G401 (cell line): Measurements from ENCODE around the gene RALGAPB. TPM values are rescaled to one million over a fixed set of nuclear protein-coding genes. Genes with fewer than 3 reads are reported as not detected.
"Not testable (repeated sequence)": the region's sequence is repeated elsewhere in the genome, so short reads cannot be mapped to it uniquely, and the experiment has no call there.

Experiments
- DNase-seq: peaks from one replicate; pipeline ENCODE4 v3.0.0-alpha.2; 2015; ENCODE audit warnings: low spot score
- in situ Hi-C: cut with HindIII; loops from 2 replicates; pipeline ENCODE4 v1.10.0; 2016; ENCODE audit warnings: low sequenced_read_pairs, mixed read lengths
- total RNA-seq: library from RNA; depleted of rRNA; stranded (reverse); fragments of >200 nt; shearing (Covaris generic); gene quantifications from 2 replicates; pipeline ENCODE4 v1.2.3, GENCODE V29; 2014

The RALGAPB gene
- total RNA-seq, 1 experiment from 2014 or later = 8.7 TPM

DNA sequence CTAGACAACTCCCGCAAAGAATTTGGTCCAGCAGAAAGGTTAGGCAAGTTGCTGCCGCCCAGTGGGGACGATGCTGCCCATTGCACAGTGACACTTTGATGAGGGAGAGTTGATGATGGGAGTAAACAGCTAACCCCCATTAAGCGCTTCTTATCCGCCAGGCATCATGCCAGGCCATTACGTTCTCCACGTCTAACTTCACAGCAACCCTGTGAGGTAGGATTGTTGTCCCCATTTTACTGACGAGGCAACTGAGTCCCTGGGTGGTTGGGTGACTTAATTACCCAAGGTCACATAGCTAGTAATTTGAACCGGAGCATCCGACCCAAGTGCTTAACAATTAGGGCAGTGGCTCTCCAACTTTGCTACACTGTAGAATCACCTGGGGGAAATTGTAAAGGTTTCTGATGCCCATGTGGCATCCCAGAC, 738 bp downstream of the RALGAPB start:
- in situ Hi-C loops = no loop called here
- DNase-seq = peak; percentile 35

DNA sequence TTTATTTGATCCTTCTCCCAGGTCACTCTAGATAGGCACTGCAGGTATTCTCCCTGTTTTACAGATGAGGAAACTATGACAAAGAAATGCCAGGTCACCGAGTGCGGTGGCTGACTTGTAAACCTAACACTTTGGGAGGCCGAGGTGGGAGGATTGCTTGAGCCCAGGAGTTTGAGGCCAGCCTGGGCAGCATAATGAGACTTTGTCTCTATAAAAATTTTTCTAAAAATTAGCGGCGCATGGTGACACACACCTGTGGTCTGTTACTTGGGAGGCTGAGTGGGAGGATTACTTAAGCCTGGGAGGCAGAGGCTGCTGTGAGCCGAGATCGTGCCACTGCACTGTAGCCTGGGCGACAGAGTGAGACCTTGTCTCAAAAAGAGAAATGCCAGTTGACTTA, 5.1 kb downstream of the RALGAPB start:
- no peak for DNase-seq
- in situ Hi-C loops = no loop called here

DNA sequence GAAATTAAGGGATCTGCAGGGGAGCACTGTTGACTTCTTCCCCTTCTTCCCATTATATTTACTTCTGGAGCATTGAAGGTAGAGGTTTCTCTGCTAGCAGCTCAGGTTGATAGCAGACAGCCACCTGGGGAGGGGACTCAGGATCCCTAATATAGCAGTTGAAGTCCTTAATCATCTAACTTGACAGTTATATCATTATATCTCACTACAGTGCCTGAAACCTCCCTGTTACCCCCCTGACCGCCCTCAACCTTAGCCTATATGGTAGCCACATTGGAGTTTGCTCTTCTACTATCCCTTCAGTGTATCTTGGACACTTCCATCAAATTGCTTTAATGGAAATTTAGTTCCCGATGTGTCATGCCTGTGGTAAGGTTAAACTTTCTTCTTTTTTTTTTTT, 7.0 kb downstream of the RALGAPB start:
- DNase-seq = no peak
- in situ Hi-C loops = no loop called here

DNA sequence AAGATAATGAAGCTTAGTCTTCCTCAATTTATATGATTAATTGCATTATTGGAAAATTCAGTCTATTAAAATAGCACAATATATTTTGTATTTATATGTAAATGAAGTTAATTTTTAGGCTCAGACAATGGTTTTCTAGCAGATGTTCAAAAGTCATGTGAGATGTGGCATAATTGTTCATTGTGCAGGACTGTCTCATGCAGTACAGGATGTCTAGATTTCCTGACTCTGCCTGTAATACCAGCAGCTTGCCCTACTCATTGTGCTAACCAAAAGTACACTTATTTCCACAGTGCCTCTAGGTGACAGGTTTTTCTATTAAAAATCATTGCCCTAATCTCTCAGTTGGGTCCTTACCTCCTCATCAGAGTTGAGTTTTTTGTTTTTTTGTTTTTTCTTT, 12.4 kb downstream of the RALGAPB start:
- no peak for DNase-seq
- in situ Hi-C loops = no loop called here

DNA sequence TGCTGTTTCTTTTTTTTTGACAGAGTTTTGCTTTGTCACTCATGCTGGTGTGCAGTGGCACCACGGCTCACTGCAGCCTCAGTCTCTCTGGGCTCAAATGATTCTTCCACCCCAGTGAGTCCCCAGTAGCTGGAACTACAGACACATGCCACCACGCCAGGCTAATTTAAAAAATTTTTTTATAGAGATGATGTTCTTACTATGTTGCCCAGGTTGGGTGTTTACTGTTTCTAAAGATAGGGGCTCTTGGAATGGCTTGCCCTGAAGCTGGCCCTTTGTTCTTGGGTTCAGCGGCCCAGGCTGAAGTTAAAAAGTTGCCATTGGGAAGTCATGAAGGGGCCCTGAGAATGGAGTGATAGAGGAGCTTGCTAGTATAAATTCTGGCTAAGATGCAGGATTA, 16.5 kb downstream of the RALGAPB start:
- in situ Hi-C loops = no loop called here

DNA sequence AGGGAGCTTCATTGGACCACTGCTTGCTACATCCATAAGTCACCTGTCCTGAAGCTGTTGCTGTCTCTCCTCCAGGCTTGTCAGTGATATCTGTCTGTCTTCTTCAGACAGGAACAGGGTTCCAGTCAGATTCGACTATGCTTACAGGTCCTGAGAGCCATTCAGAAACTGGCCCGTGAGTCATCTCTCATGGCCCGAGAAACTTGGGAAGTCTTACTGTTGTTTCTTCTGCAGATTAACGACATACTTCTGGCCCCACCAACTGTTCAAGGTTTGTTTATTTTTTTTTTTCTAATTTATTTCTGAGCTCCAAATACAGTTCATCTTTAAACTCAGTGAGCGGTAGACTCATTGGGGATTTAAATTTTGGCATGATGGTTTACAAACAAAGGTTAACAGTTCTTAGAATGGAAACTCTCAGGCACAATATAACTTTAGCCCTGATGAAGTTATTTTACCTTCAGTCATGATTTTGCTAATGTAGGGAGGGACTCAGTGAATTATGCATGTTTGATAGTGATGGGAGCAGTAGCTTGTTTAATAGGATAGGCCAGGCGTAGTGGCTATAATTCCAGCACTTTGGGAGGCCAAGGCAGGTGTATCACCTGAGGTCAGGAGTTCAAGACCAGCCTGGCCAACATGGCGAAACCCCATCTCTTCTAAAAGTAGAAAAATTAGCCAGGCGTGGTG, 24.7 kb downstream of the RALGAPB start:
- in situ Hi-C loops = no loop called here
- DNase-seq = no peak

More for the DNA sequence above, 16.5 kb downstream of the RALGAPB start:
- DNase-seq = no peak

DNA sequence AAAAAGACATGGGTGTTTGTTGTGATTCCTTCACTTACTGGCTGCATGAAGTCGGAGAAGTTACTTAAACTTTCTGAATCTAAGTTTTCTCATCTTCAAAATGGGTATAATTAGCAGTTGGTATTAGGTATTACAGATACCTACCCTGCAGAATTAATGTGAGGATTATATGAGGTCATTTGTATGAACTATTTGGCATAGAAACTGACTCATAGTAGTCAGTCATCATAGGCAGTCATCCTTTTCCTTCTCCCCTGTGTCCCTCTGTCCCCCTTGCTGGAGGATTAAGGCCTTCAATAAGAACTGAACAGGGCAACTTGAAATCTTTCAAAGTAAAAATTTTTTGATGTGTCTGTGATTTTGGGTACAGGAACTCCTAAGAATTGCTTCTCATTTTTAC, 26.3 kb downstream of the RALGAPB start:
- no peak for DNase-seq
- in situ Hi-C loops = no loop called here

DNA sequence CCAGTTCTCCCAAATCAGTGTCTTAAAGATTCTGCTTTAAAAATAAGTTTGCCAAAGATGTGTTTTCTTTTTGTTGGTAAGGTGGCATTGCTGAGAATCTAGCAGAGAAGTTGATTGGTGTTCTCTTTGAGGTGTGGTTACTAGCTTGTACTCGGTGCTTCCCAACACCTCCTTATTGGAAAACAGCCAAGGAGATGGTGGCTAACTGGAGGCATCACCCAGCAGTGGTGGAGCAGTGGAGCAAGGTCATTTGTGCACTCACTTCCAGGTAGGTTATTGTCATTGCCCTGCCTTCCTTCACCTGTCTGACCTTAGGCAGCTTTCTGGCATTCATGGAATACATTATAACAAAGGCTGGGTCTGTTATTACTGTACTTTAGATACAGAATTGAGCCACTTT, 26.7 kb downstream of the RALGAPB start:
- no peak for DNase-seq
- in situ Hi-C loops = no loop called here

DNA sequence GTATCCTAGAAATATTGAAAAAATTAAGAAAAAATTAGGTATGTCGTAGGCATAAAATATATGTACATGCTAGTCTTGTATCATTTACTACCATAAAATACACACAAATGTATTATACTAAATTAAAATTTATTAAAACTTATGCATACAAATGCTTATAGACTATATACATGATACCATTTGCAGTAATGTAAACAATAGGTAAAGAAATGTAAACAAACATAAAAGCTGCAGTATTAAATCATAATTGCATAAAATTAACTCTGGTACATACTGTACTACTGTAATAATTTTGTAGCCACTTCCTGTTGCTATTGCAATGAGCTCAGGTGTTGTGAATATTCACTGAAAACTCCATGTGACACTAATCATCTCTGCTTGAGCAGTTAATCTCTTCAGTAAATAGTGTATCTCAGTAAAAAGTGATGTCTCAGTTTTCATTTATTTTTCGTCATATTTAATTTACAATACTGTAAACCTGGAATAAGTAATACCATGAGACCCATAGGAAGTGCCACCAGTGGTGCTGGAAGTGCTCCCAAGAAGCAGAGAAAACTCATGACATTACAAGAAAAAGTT, 29.3 kb downstream of the RALGAPB start:
- DNase-seq = no peak
- in situ Hi-C loops = no loop called here

DNA sequence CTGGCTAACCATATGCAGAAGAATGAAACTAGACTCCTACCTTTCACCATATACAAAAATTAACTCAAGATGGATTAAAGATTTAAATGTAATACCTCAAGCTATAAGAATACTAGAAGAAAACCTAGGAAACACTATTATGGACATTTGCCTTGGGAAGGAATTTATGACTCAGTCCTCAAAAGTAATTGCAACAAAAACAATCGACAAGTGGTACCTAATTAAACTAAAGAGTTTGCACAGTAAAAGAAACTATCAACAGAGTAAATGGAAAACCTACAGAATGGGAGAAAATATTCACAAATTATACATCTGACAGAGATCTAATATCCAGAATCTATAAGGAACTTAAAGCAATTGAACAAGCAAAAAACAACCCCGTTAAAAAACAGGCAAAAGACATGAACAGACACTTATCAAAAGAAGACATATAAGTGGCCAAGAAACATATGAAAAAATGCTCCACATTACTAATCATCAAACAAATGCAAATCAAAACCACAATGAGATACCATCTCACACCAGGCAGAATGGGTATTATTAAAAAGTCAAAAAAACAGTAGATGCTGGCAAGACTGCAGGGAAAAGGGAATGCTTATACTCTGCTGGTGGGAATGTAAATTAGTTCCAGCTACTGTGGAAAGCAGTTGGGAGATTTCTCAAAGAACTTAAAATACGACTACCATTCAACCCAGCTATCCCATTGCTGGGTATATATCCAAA, 31.9 kb downstream of the RALGAPB start:
- in situ Hi-C loops = no loop called here
- no peak for DNase-seq

DNA sequence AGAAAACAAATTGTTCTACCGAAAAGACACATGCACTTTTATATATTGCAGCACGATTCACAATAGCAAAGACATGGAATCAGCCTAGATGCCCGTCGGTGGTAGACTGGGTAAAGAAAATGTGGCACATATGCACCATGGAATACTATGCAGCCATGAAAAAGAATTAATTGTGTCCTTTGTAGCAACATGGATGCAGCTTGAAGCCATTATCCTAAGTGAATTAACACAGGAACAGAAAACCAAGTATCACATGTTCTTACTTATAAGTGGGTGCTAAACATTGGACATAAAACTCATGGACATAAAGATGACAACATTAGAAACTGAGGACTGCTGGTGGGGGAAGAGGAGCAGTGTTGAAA, 32.4 kb downstream of the RALGAPB start:
- in situ Hi-C loops = no loop called here

DNA sequence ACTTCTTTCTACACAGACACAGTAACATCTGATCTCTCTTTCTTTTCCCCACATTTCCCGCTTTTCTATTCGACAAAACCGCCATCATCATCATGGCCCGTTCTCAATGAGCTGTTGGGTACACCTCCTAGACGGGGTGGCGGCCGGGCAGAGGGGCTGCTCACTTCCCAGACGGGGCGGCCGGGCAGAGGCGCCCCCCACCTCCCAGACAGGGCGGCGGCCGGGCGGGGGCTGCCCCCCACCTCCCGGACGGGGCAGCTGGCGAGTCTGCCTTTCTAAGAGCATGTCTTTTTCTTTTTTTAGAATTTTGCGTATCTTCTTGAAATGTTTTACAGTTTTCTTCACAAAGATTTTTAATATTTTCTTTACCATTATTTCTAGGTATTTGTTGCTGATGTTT, 39.1 kb downstream of the RALGAPB start:
- in situ Hi-C loops, DNase-seq: not testable (repeated sequence)

More for the DNA sequence above, 32.4 kb downstream of the RALGAPB start:
- no peak for DNase-seq

DNA sequence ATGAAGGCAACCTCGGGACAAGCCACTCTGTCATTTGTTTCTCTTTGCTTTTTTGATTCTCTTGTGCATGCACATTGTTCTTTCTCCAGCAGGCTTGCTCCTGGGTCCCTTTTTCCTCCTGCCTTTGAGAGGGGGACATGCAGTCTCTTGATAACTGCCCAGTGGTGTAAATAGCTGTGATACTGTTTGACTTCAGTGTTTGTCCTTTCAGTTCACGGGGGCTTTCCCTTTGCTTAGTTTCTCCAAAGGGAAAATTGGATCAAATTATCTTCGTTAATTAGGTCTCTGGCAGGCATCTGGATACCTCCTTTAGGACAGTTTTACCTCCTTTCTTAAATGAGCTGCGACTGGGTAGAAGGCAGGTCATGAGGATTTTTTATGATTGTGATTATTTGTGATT, 41.5 kb downstream of the RALGAPB start:
- in situ Hi-C loops = no loop called here

DNA sequence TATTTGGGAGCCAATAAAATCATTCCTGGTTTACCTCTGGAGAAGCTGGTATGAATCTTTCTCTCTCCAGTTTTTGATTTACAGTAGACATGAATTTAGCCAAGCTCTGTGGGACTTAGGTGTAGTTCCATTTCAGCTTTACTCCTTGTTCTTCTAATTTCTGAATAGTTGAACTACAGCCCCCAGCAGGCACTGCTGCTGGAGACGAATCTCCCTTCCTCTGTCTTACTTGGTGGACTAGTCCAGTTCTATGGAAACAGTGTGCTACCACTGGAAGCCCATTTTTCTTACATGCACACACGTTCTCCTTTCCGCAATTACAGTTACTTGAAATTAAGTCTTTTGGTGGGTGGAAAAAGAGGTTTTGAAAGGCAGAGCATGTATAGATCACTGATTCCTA, 42.3 kb downstream of the RALGAPB start:
- DNase-seq = peak; percentile 23
- in situ Hi-C loops = no loop called here

More for the DNA sequence above, 41.5 kb downstream of the RALGAPB start:
- peak; percentile 6 for DNase-seq

DNA sequence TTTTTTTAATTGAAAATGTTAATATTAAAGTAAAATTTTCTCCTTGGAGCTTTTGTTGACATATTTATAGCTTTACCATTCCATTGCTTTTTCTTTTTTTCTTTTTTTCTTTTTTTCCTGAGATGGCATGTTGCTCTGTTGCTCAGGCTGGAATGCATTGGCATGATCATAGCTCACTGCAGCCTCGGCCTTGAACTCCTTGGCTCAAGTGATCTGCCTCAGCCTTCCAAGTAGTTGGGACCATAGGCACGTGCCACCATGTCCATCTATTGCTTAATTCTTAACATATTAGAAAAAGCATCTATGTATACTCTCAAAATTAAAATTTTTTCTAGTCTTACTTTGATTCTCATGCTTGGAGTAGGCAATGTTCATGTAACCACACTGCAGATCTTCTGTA, 43.0 kb downstream of the RALGAPB start:
- peak; percentile 6 for DNase-seq
- in situ Hi-C loops = no loop called here

DNA sequence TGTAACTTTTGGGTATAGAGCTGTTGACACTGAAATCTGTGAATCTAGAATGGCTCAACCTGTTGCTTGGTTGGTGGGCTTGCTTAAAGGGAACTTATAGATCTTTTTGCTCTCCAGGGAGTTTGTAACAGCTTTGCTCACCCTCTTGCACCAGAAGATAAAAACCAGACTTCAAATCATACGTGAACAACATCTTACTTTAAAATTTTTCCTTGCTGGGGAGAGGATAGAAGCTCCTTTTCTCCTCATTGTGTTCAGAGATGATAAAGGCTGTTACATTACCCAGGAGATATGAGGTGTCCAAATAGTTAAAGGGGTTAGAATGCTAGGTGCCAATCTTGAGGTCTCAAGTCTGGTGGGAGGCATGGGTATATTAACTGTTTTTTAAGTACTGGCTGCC, 46.8 kb downstream of the RALGAPB start:
- in situ Hi-C loops = no loop called here

DNA sequence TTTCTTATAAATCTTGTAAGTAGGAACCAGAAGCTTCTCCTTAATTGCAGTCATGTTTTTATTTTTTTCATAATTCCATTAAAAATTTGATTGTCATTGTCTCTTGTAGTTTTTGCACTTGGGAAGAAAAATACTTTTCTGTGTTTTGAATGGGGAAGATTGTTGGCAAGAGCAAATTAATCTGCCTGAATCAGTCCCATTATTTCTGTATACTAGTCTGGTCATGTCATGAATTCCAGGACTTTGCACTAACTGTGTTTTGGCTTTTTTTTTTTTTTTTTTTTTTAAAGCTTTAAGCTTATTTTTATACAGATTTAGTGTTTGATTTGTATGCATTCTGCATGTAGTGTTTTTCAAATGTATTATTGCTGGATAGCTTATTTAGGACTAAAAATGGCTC, 47.6 kb downstream of the RALGAPB start:
- DNase-seq = no peak
- in situ Hi-C loops = no loop called here

More for the DNA sequence above, 46.8 kb downstream of the RALGAPB start:
- DNase-seq = no peak

DNA sequence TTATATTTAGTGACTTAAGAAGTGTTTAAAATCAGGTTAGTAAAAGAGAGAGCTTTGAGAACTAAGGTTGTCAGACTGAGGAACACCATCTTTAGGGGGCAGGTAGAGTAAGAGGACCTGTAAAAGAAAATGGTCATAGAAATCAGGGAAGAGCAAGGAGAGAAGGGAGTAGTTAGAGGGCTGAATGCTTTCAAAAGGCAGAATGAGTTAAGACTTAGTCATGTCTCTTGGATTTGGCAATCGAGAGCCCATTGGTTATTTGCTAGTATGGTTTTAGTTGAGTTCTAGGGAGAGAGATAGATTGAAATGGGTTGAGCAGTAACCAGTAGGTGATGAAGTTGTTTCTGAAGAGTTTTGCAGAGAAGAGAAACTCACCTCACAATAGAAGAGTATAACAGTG, 51.1 kb downstream of the RALGAPB start:
- DNase-seq = no peak
- in situ Hi-C loops = no loop called here

DNA sequence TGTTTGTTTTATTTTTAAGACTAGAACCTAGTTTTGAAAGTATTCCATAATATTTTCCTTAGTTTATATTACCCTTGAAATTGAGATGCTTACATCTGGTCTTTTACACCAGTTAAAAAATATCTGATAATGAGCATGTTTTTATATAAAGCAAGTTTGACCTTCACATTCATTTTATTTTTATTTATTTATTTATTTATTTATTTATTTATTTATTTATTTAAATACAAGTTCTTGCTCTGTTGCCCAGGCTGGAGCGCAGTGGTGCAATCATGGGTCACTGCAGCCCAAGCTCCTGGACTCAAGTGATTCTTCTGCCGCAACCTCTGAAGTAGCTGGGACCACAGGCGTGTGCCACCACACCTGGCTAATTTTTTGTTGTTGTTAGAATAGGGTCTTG, 55.5 kb downstream of the RALGAPB start:
- in situ Hi-C loops = no loop called here
- DNase-seq = no peak

DNA sequence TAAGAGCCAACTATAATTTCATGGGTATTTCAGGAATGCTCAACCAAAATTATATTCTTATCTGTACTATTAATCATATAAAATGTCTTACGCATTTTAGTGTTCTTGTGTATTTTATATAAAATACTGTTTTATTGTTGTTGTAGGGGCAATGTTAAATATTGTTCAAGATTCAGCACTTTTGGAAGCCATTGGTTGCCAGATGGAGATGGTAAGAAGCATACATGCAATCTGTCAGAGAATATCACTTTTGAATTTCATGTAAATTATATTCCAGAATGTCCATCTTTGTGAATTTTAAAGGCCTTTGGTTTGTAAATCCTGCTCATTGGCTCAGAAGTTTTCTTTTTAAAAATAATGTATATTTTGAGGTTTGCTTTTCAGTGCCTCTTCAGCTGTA, 58.4 kb downstream of the RALGAPB start:
- in situ Hi-C loops = no loop called here
- DNase-seq = no peak

DNA sequence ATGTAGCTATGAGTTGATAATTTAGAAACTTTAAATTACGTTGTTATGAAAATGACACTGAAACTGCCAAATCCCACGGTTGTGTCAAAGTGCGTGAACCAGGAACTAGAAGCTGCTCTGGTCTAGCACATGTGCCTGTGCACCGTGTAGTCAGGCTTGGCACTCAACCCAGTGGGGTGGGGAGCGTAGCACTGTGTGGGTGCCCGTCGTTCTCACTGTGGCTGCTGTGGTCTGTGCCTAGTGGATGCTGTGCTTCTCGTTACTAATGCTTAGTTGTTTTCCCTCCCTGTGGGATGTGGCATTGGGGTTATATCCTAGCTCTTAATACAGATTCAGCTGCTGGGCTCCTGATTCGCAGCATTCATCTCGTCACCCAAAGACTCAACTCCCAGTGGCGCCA, 62.1 kb downstream of the RALGAPB start:
- no peak for DNase-seq
- in situ Hi-C loops = no loop called here
